GM21529 (cell line): Measurements from ENCODE around the gene KCNC1.

Source experiments
- ATAC-seq: cut with Tn5 transposase; IDR thresholded peaks from one replicate; pipeline ENCODE4 v1.9.1; 2021; ENCODE audit not compliant: unreplicated experiment

Gene KCNC1

GRCh38 chr11:17752144-17752543, 17.6 kb downstream of the KCNC1 start:
- no peak for ATAC-seq

- ATAC-seq, result no peak
Measured at GRCh38 chr11:17753153-17753552, 18.6 kb downstream of the KCNC1 start.

GRCh38 chr11:17753641-17754040, 19.1 kb downstream of the KCNC1 start:
- ATAC-seq, result no peak

GRCh38 chr11:17755891-17756290, 21.3 kb downstream of the KCNC1 start:
- no peak for ATAC-seq

GRCh38 chr11:17760102-17761029, 25.8 kb downstream of the KCNC1 start:
- ATAC-seq, result peak; percentile 77

- no peak for ATAC-seq
Measured at GRCh38 chr11:17762309-17762974, 27.9 kb downstream of the KCNC1 start.

GRCh38 chr11:17763244-17763643, 28.7 kb downstream of the KCNC1 start:
- ATAC-seq, result no peak

GRCh38 chr11:17763703-17764102, 29.1 kb downstream of the KCNC1 start:
- no peak for ATAC-seq

- no peak for ATAC-seq
Measured at GRCh38 chr11:17764446-17765218, 30.1 kb downstream of the KCNC1 start.

GRCh38 chr11:17765356-17766072, 30.9 kb downstream of the KCNC1 start:
- no peak for ATAC-seq

- no peak for ATAC-seq
Measured at GRCh38 chr11:17766073-17766359, 31.4 kb downstream of the KCNC1 start.

GRCh38 chr11:17766590-17766989, 32.0 kb downstream of the KCNC1 start:
- no peak for ATAC-seq

GRCh38 chr11:17767301-17767885, 32.8 kb downstream of the KCNC1 start:
- ATAC-seq, result no peak

GRCh38 chr11:17767914-17768313, 33.3 kb downstream of the KCNC1 start:
- no peak for ATAC-seq

- no peak for ATAC-seq
Measured at GRCh38 chr11:17768547-17768946, 34.0 kb downstream of the KCNC1 start.

GRCh38 chr11:17769218-17769617, 34.6 kb downstream of the KCNC1 start:
- ATAC-seq, result no peak

- ATAC-seq, result no peak
Measured at GRCh38 chr11:17770048-17770652, 35.6 kb downstream of the KCNC1 start.

- ATAC-seq, result no peak
Measured at GRCh38 chr11:17770917-17771316, 36.3 kb downstream of the KCNC1 start.

GRCh38 chr11:17771415-17771814, 36.8 kb downstream of the KCNC1 start:
- no peak for ATAC-seq

- ATAC-seq, result no peak
Measured at GRCh38 chr11:17771841-17772401, 37.3 kb downstream of the KCNC1 start.
